NCI-H2029 (cell line): Measurements from ENCODE around the gene ZNF700.
"Not testable (repeated sequence)": the region's sequence is repeated elsewhere in the genome, so short reads cannot be mapped to it uniquely, and the experiment has no call there.

ENCODE experiments used
- DNase-seq: peaks from one replicate; lab custom pipeline; 2025; lab: John Stamatoyannopoulos, UW

ZNF700 gene

DNA sequence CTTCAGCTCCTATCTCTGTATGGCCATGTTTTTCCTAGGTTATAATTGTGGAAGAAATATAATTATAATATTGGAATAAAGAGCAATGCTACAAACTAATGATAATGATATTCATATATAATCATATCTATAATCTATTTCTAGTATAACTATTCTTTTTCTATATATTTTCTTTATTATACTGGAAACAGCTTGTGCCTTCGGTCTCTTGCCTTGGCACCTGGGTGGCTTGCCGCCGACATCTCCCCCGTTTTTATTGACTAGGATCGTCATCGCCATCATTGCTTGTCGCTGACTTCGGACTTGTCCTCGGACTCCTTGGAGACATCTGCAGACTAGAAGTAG is 64.2 kb downstream of the ZNF700 start:
- no peak for DNase-seq

DNA sequence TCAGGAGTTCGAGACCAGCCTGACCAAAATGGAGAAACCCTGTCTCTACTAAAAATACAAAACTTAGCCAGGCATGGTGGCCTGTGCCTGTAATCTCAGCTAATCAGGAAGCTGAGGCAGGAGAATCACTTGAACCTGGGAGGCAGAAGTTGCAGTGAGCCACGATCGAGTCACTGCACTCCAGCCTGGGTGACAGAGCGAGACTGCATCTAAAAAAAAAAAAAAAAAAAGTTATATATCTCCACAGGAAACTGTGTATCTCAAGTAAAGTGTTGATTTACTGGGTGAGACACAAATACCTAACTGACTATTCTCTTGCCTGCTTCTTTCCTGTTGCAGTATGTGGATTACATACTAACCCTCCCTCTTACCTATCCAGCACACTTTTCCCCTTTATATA is 67.0 kb downstream of the ZNF700 start:
- not testable (repeated sequence) for DNase-seq

DNA sequence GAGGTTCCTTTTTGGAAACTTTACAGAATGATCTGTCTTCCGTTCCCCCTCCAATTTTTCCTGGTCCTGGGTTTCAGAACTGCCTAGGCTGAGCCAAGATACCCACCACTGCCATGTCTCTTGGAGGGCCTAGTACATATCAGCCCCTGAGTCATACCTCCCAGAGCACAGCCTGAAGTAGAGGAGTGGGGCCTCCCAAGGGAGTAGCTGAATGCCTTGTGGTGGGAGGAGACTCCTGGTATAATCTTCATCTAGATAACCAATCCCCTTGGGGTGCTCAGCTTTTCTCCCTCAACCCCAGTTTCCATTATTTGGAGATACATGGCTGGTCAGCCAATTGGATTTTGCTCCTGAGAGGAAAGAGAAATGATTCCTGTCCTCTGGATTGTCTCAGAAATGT is 70.3 kb downstream of the ZNF700 start:
- no peak for DNase-seq
